Erythroblast (primary cell): ENCODE measurements around the gene ARHGAP6.

ENCODE experiments used
- GATA1 ChIP-seq: IDR thresholded peaks from 2 replicates; pipeline ENCODE4 v1.6.1; 2011; ENCODE audit warnings: low read depth, mild to moderate bottlenecking, control low read depth, low read length, moderate library complexity
- POLR2A ChIP-seq: IDR thresholded peaks from 2 replicates; pipeline ENCODE4 v1.6.1; 2011; ENCODE audit warnings: mild to moderate bottlenecking, low read length

- TF ChIP-seq POLR2A, result no peak
- TF ChIP-seq GATA1, result no peak
These were observed 199.9 kb downstream of the ARHGAP6 start for GRCh38 chrX:11465648-11466411.
